Stimulated activated CD4-positive, alpha-beta T cell treated with anti-CD3 and anti-CD28 coated beads, TNF-alpha, amount 100 ng/mL, for 4 hours (primary cell): ENCODE data around the gene PRADC1.
A peak's percentile ranks its signal among the peaks of the same experiment; 100 is the strongest.
"Not testable (repeated sequence)": the region's sequence is repeated elsewhere in the genome, so short reads cannot be mapped to it uniquely, and the experiment has no call there.

Experiments
- DNase-seq, 3 experiments: peaks; one replicate each; pipeline ENCODE4 v3.0.0-alpha.2; 2020; ENCODE audit warnings: low read depth in 3 of 3

The PRADC1 gene

GRCh38 chr2:73233154-73233931, at the start of gene PRADC1:
Gene PRADC1 (minus strand): TSS chr2:73233239. CDS start chr2:73233160, 79 bp downstream.
- peak; percentile 75 to 89 (median 89) for DNase-seq

- no peak for DNase-seq
Observed at GRCh38 chr2:73281244-73281643, 48.2 kb upstream of the PRADC1 start.

GRCh38 chr2:73279852-73280251, 46.8 kb upstream of the PRADC1 start:
- no peak for DNase-seq

- no peak for DNase-seq
Observed at GRCh38 chr2:73272270-73272669, 39.2 kb upstream of the PRADC1 start.

GRCh38 chr2:73269686-73270465, 36.8 kb upstream of the PRADC1 start:
- no peak for DNase-seq

- peak; percentile 47 to 61 (median 54) for DNase-seq
Observed at GRCh38 chr2:73268830-73269685, 36.0 kb upstream of the PRADC1 start.

GRCh38 chr2:73268366-73268829, 35.4 kb upstream of the PRADC1 start:
- DNase-seq = no peak

GRCh38 chr2:73267008-73267407, 34.0 kb upstream of the PRADC1 start:
- DNase-seq = no peak

GRCh38 chr2:73266061-73266901, 33.2 kb upstream of the PRADC1 start:
- no peak for DNase-seq

- no peak for DNase-seq
Observed at GRCh38 chr2:73265298-73266060, 32.4 kb upstream of the PRADC1 start.

GRCh38 chr2:73264783-73265182, 31.7 kb upstream of the PRADC1 start:
- DNase-seq = no peak

- no peak for DNase-seq
Observed at GRCh38 chr2:73264332-73264606, 31.2 kb upstream of the PRADC1 start.

- DNase-seq = no peak
Observed at GRCh38 chr2:73263540-73264331, 30.7 kb upstream of the PRADC1 start.

- DNase-seq = not testable (repeated sequence)
Observed at GRCh38 chr2:73262691-73263429, 29.8 kb upstream of the PRADC1 start.

- DNase-seq = no peak
Observed at GRCh38 chr2:73262108-73262651, 29.1 kb upstream of the PRADC1 start.

- no peak for DNase-seq
Observed at GRCh38 chr2:73260338-73260984, 27.4 kb upstream of the PRADC1 start.

- no peak for DNase-seq
Observed at GRCh38 chr2:73259704-73260337, 26.8 kb upstream of the PRADC1 start.

GRCh38 chr2:73259276-73259675, 26.2 kb upstream of the PRADC1 start:
- DNase-seq = no peak
